Measurements from ENCODE around the gene STC2.

STC2 gene

GRCh38 chr5:173330338-173331206 is 2.4 kb upstream of the STC2 start:
- no peaks in the 10 kb centered on the region for H3F3A ChIP-seq (ENCODE audit: insufficient read depth, low read length)
- H3K4me1 ChIP-seq (ENCODE audit: insufficient read depth, low read length, severe bottlenecking) = no peaks in the 10 kb centered on the region
- no peak overlapping the region for H3K27ac ChIP-seq (ENCODE audit: low read depth, low read length, poor library complexity, severe bottlenecking)
- H3K27me3 ChIP-seq (ENCODE audit: insufficient read depth, low read length) = no peaks in the 10 kb centered on the region
- H3K9me3 ChIP-seq (ENCODE audit: low read length) = no peaks in the 10 kb centered on the region
- TF ChIP-seq, protein P1, sequence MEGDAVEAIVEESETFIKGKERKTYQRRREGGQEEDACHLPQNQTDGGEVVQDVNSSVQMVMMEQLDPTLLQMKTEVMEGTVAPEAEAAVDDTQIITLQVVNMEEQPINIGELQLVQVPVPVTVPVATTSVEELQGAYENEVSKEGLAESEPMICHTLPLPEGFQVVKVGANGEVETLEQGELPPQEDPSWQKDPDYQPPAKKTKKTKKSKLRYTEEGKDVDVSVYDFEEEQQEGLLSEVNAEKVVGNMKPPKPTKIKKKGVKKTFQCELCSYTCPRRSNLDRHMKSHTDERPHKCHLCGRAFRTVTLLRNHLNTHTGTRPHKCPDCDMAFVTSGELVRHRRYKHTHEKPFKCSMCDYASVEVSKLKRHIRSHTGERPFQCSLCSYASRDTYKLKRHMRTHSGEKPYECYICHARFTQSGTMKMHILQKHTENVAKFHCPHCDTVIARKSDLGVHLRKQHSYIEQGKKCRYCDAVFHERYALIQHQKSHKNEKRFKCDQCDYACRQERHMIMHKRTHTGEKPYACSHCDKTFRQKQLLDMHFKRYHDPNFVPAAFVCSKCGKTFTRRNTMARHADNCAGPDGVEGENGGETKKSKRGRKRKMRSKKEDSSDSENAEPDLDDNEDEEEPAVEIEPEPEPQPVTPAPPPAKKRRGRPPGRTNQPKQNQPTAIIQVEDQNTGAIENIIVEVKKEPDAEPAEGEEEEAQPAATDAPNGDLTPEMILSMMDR (IDR thresholded peaks at IDR 0.05; ENCODE audit: low read length) = no peak
- no peak for TF ChIP-seq EZH2 (IDR thresholded peaks at IDR 0.05; ENCODE audit: borderline replicate concordance, low read length)
- H4K20me1 ChIP-seq (ENCODE audit: insufficient read depth, low read length) = no peaks in the 10 kb centered on the region
- no peak overlapping the region for H3K4me2 ChIP-seq (ENCODE audit: low read length)
- H3K9ac ChIP-seq (ENCODE audit: low read length) = no peak overlapping the region
- H3K4me3 ChIP-seq (ENCODE audit: low read depth, low read length, poor library complexity, severe bottlenecking) = no peak overlapping the region
- H3K79me2 ChIP-seq (ENCODE audit: insufficient read depth, low read length) = no peaks in the 10 kb centered on the region
- no peaks in the 10 kb centered on the region for H3K9me2 ChIP-seq (ENCODE audit: low read depth, low read length)
- no peaks in the 10 kb centered on the region for H3K36me3 ChIP-seq (ENCODE audit: insufficient read depth, low read length)
- no peak overlapping the region for H2AFZ ChIP-seq (ENCODE audit: low read length)

- no peak overlapping the region for H3K4me3 ChIP-seq (ENCODE audit: low read depth, low read length, poor library complexity, severe bottlenecking)
- no peaks in the 10 kb centered on the region for H3K36me3 ChIP-seq (ENCODE audit: insufficient read depth, low read length)
- H3K9me3 ChIP-seq (ENCODE audit: low read length) = no peaks in the 10 kb centered on the region
- no peaks in the 10 kb centered on the region for H3K27me3 ChIP-seq (ENCODE audit: insufficient read depth, low read length)
- H4K20me1 ChIP-seq (ENCODE audit: insufficient read depth, low read length) = no peaks in the 10 kb centered on the region
- no peaks in the 10 kb centered on the region for H3K4me1 ChIP-seq (ENCODE audit: insufficient read depth, low read length, severe bottlenecking)
- TF ChIP-seq, protein P1 (IDR thresholded peaks at IDR 0.05; ENCODE audit: low read length) = no peak
- no peak for TF ChIP-seq EZH2 (IDR thresholded peaks at IDR 0.05; ENCODE audit: borderline replicate concordance, low read length)
- no peak overlapping the region for H3K4me2 ChIP-seq (ENCODE audit: low read length)
- no peak overlapping the region for H3K9ac ChIP-seq (ENCODE audit: low read length)
- no peak overlapping the region for H2AFZ ChIP-seq (ENCODE audit: low read length)
- no peaks in the 10 kb centered on the region for H3K9me2 ChIP-seq (ENCODE audit: low read depth, low read length)
- H3F3A ChIP-seq (ENCODE audit: insufficient read depth, low read length) = no peaks in the 10 kb centered on the region
- H3K79me2 ChIP-seq (ENCODE audit: insufficient read depth, low read length) = no peaks in the 10 kb centered on the region
- no peak overlapping the region for H3K27ac ChIP-seq (ENCODE audit: low read depth, low read length, poor library complexity, severe bottlenecking)
These were observed 1.5 kb upstream of the STC2 start for GRCh38 chr5:173329491-173330337.

DNA sequence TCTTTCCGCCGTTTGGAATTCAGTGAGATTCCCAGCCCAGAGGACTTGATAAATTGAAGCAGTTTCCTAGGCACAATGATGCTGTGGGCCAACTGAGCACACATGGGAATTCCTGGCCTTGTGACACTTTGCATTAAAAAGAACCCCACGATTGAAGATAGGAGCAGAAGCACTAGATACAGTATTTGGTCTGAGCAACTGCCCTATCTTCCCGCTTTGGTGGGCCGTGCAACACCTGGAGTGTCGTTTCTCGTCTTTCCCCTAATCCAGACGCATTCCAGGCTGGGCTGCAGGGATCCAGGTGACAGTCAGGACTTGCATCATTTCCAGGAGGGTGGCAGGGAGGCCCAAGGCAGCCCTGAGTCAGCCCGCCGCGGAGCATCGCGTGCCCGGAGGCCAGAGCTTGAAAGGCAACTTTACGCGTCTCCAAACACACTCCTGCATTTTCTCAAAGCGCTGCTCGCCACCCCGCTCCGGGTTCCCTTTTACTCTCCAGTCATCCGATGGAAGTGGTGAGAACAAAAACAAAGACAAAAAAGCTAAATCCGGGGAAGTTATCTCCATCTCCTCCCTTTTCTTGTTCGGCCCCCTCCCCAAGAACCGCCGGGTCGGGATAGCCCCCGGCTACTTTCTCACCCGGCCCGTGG is 753 bp upstream of the STC2 start:
- H3K9me3 ChIP-seq (ENCODE audit: low read length) = no peaks in the 10 kb centered on the region
- H3K4me2 ChIP-seq (ENCODE audit: low read length) = no peak overlapping the region
- H3K79me2 ChIP-seq (ENCODE audit: insufficient read depth, low read length) = no peaks in the 10 kb centered on the region
- no peaks in the 10 kb centered on the region for H3K36me3 ChIP-seq (ENCODE audit: insufficient read depth, low read length)
- H3K9me2 ChIP-seq (ENCODE audit: low read depth, low read length) = no peaks in the 10 kb centered on the region
- H3K27ac ChIP-seq (ENCODE audit: low read depth, low read length, poor library complexity, severe bottlenecking) = no peak overlapping the region
- no peaks in the 10 kb centered on the region for H3K27me3 ChIP-seq (ENCODE audit: insufficient read depth, low read length)
- TF ChIP-seq, protein P1 (IDR thresholded peaks at IDR 0.05; ENCODE audit: low read length) = no peak
- TF ChIP-seq EZH2 (IDR thresholded peaks at IDR 0.05; ENCODE audit: borderline replicate concordance, low read length) = no peak
- H3K4me3 ChIP-seq (ENCODE audit: low read depth, low read length, poor library complexity, severe bottlenecking) = no peak overlapping the region
- no peaks in the 10 kb centered on the region for H3F3A ChIP-seq (ENCODE audit: insufficient read depth, low read length)
- no peaks in the 10 kb centered on the region for H3K4me1 ChIP-seq (ENCODE audit: insufficient read depth, low read length, severe bottlenecking)
- no peaks in the 10 kb centered on the region for H4K20me1 ChIP-seq (ENCODE audit: insufficient read depth, low read length)
- no peak overlapping the region for H3K9ac ChIP-seq (ENCODE audit: low read length)
- no peak overlapping the region for H2AFZ ChIP-seq (ENCODE audit: low read length)
